ENCODE data around the gene FAAP100. TPM values are rescaled to one million over a fixed set of nuclear protein-coding genes. Genes with fewer than 3 reads are reported as not detected.

FAAP100 gene
- total RNA-seq, 1 experiment from 2014 or later: 34.0 TPM

GRCh38 chr17:81492202-81492601, 60.0 kb downstream of the FAAP100 start:
- no TSS peak for BruUV-seq (replicated peaks)
- H3K27ac ChIP-seq: no peak overlapping the region

GRCh38 chr17:81491761-81492160, 60.4 kb downstream of the FAAP100 start:
- no peaks in the 10 kb centered on the region for H3K4me1 ChIP-seq (replicated peaks; ENCODE audit: insufficient read depth)
- no peak overlapping the region for H2AFZ ChIP-seq
- no peak overlapping the region for H3K27ac ChIP-seq
- intact Hi-C loops (cut with micrococcal nuclease; ENCODE audit: unreplicated experiment): no loop called here
- no peaks in the 10 kb centered on the region for H3K36me3 ChIP-seq (ENCODE audit: low read depth)
- no peaks in the 10 kb centered on the region for H3K79me2 ChIP-seq (ENCODE audit: low read depth)
- no peak overlapping the region for H3K4me2 ChIP-seq
- POLR2A ChIA-PET (ENCODE audit: unreplicated experiment): interaction anchor here (0.6 to 1.1 kb wide), 2 partner anchors 17 to 27 kb away, joined by 3 to 22 read pairs; no protein-coding TSS in a partner anchor
- CTCF ChIA-PET: interaction anchor here (0.6 to 1.0 kb wide), 2 partner anchors 43 to 139 kb away, joined by 3 to 8 read pairs; no protein-coding TSS in a partner anchor
- no peaks in the 10 kb centered on the region for H3K9me2 ChIP-seq (ENCODE audit: insufficient read depth)
- BruUV-seq (replicated peaks): no TSS peak
- TF ChIP-seq CTCF (conservative IDR thresholded peaks at IDR 0.05) (no peak), EZH2 (IDR thresholded peaks at IDR 0.05; ENCODE audit: low read depth) (no peak)
- H3K4me3 ChIP-seq: no peak overlapping the region
- no peaks in the 10 kb centered on the region for H3F3A ChIP-seq (ENCODE audit: insufficient read depth, low read depth)
- no peaks in the 10 kb centered on the region for H3K27me3 ChIP-seq (ENCODE audit: insufficient read depth, low read depth)
- H3K9me3 ChIP-seq (ENCODE audit: insufficient read depth, low read depth): no peaks in the 10 kb centered on the region
- no peaks in the 10 kb centered on the region for H4K20me1 ChIP-seq (ENCODE audit: insufficient read depth)
- no peak for DNase-seq

More at GRCh38 chr17:81492202-81492601, 60.0 kb downstream of the FAAP100 start:
- Histone ChIP-seq H3K4me1 (replicated peaks; ENCODE audit: insufficient read depth) (no peaks in the 10 kb centered on the region), H3F3A (ENCODE audit: insufficient read depth, low read depth) (no peaks in the 10 kb centered on the region), H3K4me3 (no peak overlapping the region), H3K27me3 (ENCODE audit: insufficient read depth, low read depth) (no peaks in the 10 kb centered on the region), H4K20me1 (ENCODE audit: insufficient read depth) (no peaks in the 10 kb centered on the region), H2AFZ (no peak overlapping the region), H3K36me3 (ENCODE audit: low read depth) (no peaks in the 10 kb centered on the region), H3K4me2 (no peak overlapping the region), H3K9me3 (ENCODE audit: insufficient read depth, low read depth) (no peaks in the 10 kb centered on the region), H3K79me2 (ENCODE audit: low read depth) (no peaks in the 10 kb centered on the region), H3K9me2 (ENCODE audit: insufficient read depth) (no peaks in the 10 kb centered on the region)
- ChIA-PET CTCF (interaction anchor here (0.6 to 1.0 kb wide), 2 partner anchors 44 to 139 kb away, joined by 3 to 8 read pairs; no protein-coding TSS in a partner anchor), POLR2A (ENCODE audit: unreplicated experiment) (interaction anchor here (0.6 to 1.1 kb wide), 2 partner anchors 17 to 26 kb away, joined by 3 to 22 read pairs; no protein-coding TSS in a partner anchor)
- DNase-seq: no peak
- intact Hi-C loops (cut with micrococcal nuclease; ENCODE audit: unreplicated experiment): no loop called here
- TF ChIP-seq CTCF (conservative IDR thresholded peaks at IDR 0.05) (no peak), EZH2 (IDR thresholded peaks at IDR 0.05; ENCODE audit: low read depth) (no peak)

- Histone ChIP-seq H3K27ac (no peak overlapping the region), H3K9me2 (ENCODE audit: insufficient read depth) (no peaks in the 10 kb centered on the region), H3K9me3 (ENCODE audit: insufficient read depth, low read depth) (no peaks in the 10 kb centered on the region), H3K4me1 (replicated peaks; ENCODE audit: insufficient read depth) (no peaks in the 10 kb centered on the region), H2AFZ (no peak overlapping the region), H3F3A (ENCODE audit: insufficient read depth, low read depth) (no peaks in the 10 kb centered on the region), H4K20me1 (ENCODE audit: insufficient read depth) (no peaks in the 10 kb centered on the region), H3K79me2 (ENCODE audit: low read depth) (no peaks in the 10 kb centered on the region), H3K4me3 (no peak overlapping the region), H3K27me3 (ENCODE audit: insufficient read depth, low read depth) (no peaks in the 10 kb centered on the region), H3K36me3 (ENCODE audit: low read depth) (no peaks in the 10 kb centered on the region), H3K4me2 (no peak overlapping the region)
- no TSS peak for BruUV-seq (replicated peaks)
- no peak for DNase-seq
- ChIA-PET CTCF (no interaction called here), POLR2A (ENCODE audit: unreplicated experiment) (no interaction called here)
- TF ChIP-seq CTCF (conservative IDR thresholded peaks at IDR 0.05): no peak
- no peak for TF ChIP-seq EZH2 (IDR thresholded peaks at IDR 0.05; ENCODE audit: low read depth)
- intact Hi-C loops (cut with micrococcal nuclease; ENCODE audit: unreplicated experiment): no loop called here
These were observed 61.0 kb downstream of the FAAP100 start for GRCh38 chr17:81491181-81491581.
